HG03108 (cell line): ENCODE results near the gene WRAP53.
A peak's percentile ranks its signal among the peaks of the same experiment; 100 is the strongest.
"Not testable (repeated sequence)": the region's sequence is repeated elsewhere in the genome, so short reads cannot be mapped to it uniquely, and the experiment has no call there.

Experiments used
- ATAC-seq: cut with Tn5 transposase; IDR thresholded peaks from one replicate; pipeline ENCODE4 v1.9.1; 2021; ENCODE audit warnings: moderate library complexity; ENCODE audit not compliant: unreplicated experiment

The WRAP53 gene

GRCh38 chr17:7687908-7688807 is at the start of gene WRAP53:
WRAP53 (plus strand) TSS chr17:7688477; CDS start chr17:7688649, 172 bp downstream.
- peak; percentile 67 for ATAC-seq

GRCh38 chr17:7640783-7641182 is 47.5 kb upstream of the WRAP53 start:
- no peak for ATAC-seq

GRCh38 chr17:7641635-7642034 is 46.6 kb upstream of the WRAP53 start:
- ATAC-seq: not testable (repeated sequence)

- ATAC-seq: no peak
Observed at GRCh38 chr17:7644775-7645174, 43.5 kb upstream of the WRAP53 start.

- no peak for ATAC-seq
Observed at GRCh38 chr17:7646457-7646856, 41.8 kb upstream of the WRAP53 start.

- no peak for ATAC-seq
Observed at GRCh38 chr17:7647018-7647417, 41.3 kb upstream of the WRAP53 start.

- ATAC-seq: no peak
Observed at GRCh38 chr17:7650509-7651096, 37.7 kb upstream of the WRAP53 start, which contains the start of gene ATP1B2. ATP1B2 (plus strand) TSS chr17:7650926; CDS start chr17:7651519, 593 bp downstream.

GRCh38 chr17:7651097-7651664 is 37.1 kb upstream of the WRAP53 start:
- ATAC-seq: no peak

GRCh38 chr17:7651665-7652387 is 36.5 kb upstream of the WRAP53 start:
- ATAC-seq: no peak

GRCh38 chr17:7652388-7653356 is 35.6 kb upstream of the WRAP53 start:
- no peak for ATAC-seq

- no peak for ATAC-seq
Observed at GRCh38 chr17:7654832-7655540, 33.3 kb upstream of the WRAP53 start.

GRCh38 chr17:7655541-7655840 is 32.8 kb upstream of the WRAP53 start:
- ATAC-seq: no peak

- no peak for ATAC-seq
Observed at GRCh38 chr17:7656958-7657609, 31.2 kb upstream of the WRAP53 start.

GRCh38 chr17:7667656-7668406 is 20.4 kb upstream of the WRAP53 start:
- no peak for ATAC-seq

GRCh38 chr17:7668482-7668881 is 19.8 kb upstream of the WRAP53 start:
- no peak for ATAC-seq

- ATAC-seq: no peak
Observed at GRCh38 chr17:7673239-7673638, 15.0 kb upstream of the WRAP53 start.

- no peak for ATAC-seq
Observed at GRCh38 chr17:7674934-7675333, 13.3 kb upstream of the WRAP53 start.

- ATAC-seq: no peak
Observed at GRCh38 chr17:7676533-7676932, 11.7 kb upstream of the WRAP53 start.
